ENCODE data around the gene TMED1.

- TF ChIP-seq MCM5 (IDR thresholded peaks at IDR 0.05; ENCODE audit: low read depth) (no peak), CEBPB (tag; IDR thresholded peaks at IDR 0.05) (no peak)
These were observed 6.0 kb downstream of the TMED1 start for GRCh38 chr19:10829967-10830366.

Data from K562 (cell line).